Erythroblast (primary cell): ENCODE measurements around the gene FBXL7.

ENCODE experiments used
- DNase-seq, 2 experiments: peaks; one replicate each; lab custom pipeline; 2025; lab: John Stamatoyannopoulos, UW
- GATA1 ChIP-seq: IDR thresholded peaks from 2 replicates; pipeline ENCODE4 v1.6.1; 2011; ENCODE audit warnings: low read depth, mild to moderate bottlenecking, control low read depth, low read length, moderate library complexity
- POLR2A ChIP-seq: IDR thresholded peaks from 2 replicates; pipeline ENCODE4 v1.6.1; 2011; ENCODE audit warnings: mild to moderate bottlenecking, low read length

FBXL7 gene

GRCh38 chr5:15566789-15567188 is 66.8 kb downstream of the FBXL7 start:
- no peak for DNase-seq
- TF ChIP-seq POLR2A: no peak
- TF ChIP-seq GATA1: no peak

GRCh38 chr5:15570491-15570890 is 70.5 kb downstream of the FBXL7 start:
- no peak for DNase-seq
- TF ChIP-seq GATA1: no peak
- TF ChIP-seq POLR2A: no peak

DNA sequence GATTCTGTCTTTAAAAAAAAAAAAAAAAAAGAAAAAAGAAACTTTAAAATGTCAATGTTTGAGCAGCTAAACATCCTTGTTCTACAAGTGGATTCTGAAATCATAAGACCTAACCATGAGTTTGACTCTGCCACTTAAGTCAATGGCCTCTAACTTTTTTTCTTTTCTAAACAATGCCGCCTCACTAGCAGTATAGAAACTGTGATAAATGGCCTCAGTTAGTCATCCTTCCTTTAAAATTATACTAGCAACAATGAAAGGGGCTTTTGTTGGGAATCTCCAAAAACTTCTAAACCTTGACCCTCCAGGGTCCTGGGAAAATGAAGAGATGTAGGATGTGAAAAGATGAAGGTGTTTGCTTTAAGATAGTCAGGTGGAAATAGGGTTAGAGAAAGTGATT is 71.1 kb downstream of the FBXL7 start:
- no peak for TF ChIP-seq POLR2A
- no peak for TF ChIP-seq GATA1
- DNase-seq: no peak

DNA sequence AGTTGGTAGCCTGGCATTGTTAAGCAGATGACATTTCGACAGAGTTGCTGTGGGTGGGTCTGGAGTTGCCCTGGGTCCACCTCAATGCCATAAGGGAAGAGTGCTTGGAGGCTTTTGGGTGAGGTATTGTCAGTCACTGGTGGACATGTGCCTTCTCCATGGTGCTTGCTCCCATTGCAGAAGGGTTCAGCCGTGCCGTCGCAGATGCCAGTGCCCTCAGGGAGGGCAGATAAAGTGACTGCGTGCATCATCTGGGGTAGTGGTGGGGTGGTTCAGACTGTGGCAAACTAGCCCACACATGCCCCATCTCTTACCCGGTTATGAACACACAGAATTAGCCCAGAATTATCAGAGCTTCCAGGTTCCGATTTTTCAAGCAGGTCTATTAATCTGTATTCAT is 71.6 kb downstream of the FBXL7 start:
- no peak for DNase-seq
- no peak for TF ChIP-seq POLR2A
- no peak for TF ChIP-seq GATA1

GRCh38 chr5:15573590-15573989 is 73.6 kb downstream of the FBXL7 start:
- no peak for TF ChIP-seq POLR2A
- no peak for TF ChIP-seq GATA1
- no peak for DNase-seq

- no peak for DNase-seq
- TF ChIP-seq GATA1: no peak
- no peak for TF ChIP-seq POLR2A
These were observed 74.1 kb downstream of the FBXL7 start for GRCh38 chr5:15574128-15574527.

- no peak for DNase-seq
- no peak for TF ChIP-seq GATA1
- no peak for TF ChIP-seq POLR2A
These were observed 74.9 kb downstream of the FBXL7 start for GRCh38 chr5:15574806-15575325.

- TF ChIP-seq POLR2A: no peak
- no peak for TF ChIP-seq GATA1
- DNase-seq: no peak
These were observed 75.7 kb downstream of the FBXL7 start for GRCh38 chr5:15575666-15576065.

GRCh38 chr5:15577132-15577531 is 77.2 kb downstream of the FBXL7 start:
- DNase-seq: no peak
- no peak for TF ChIP-seq GATA1
- no peak for TF ChIP-seq POLR2A

DNA sequence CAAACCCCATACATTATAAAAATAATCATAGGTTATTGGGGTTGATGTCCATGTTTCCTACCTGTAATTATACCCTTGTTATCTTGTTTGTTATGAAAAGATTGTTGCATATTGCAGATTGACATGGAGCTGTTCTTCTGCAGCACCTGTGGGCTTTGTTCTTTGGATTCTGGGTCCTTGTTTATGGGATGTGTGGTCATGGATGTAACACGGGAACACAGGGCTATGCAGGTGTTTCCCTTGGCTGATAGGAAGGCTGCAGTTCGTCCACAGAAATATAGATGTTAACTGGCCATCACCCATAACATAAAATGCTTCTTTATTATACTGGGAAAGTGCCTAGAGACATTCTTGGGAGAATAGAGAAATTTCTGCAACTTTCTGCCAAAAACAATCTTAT is 77.9 kb downstream of the FBXL7 start:
- TF ChIP-seq POLR2A (no peak), GATA1 (no peak)
- DNase-seq: no peak

- TF ChIP-seq GATA1 (no peak), POLR2A (no peak)
- DNase-seq: no peak
These were observed 79.4 kb downstream of the FBXL7 start for GRCh38 chr5:15579193-15579990.

DNA sequence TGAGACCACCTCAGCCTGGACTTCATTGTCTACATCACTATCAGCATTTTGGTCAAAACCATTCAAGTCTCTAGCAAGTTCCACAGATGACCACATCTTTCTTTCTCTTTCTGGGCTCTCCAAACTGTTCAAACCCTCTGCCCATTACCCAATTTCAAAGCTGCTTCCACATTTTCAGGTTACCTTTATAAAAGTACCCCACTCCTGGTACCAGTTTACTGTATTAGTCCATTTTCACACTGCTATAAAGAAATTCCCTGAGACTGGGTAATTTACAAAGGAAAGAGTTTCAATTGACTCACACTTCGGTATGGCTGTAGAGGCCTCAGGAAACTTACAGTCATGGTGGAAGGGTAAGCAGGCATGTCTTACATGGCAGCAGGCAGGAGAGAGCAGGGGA is 84.5 kb downstream of the FBXL7 start:
- TF ChIP-seq GATA1 (no peak), POLR2A (no peak)
- DNase-seq: no peak

DNA sequence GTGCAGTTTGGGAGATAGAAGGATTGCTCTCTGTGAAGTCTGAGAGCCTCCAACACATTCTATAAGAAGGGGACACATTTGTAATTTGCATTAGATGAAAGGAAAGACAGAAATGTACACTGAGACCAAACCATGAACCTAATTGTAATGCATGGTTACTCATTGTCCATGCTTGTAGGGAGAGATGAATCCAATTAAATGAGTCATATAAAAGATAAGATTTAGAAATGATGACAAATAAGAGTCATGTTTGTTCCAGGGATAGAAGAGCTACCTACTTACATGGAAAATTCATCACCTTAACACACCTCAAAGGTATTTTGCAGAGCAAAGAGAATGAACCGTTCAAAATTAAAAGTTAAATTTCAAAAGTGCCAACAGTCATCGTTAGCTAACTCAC is 85.1 kb downstream of the FBXL7 start:
- DNase-seq: no peak
- TF ChIP-seq POLR2A: no peak
- TF ChIP-seq GATA1: no peak

- no peak for DNase-seq
- TF ChIP-seq POLR2A (no peak), GATA1 (no peak)
These were observed 86.0 kb downstream of the FBXL7 start for GRCh38 chr5:15585841-15586591.
